Measurements from ENCODE around the gene ACOT7. TPM values are rescaled to one million over a fixed set of nuclear protein-coding genes. Genes with fewer than 3 reads are reported as not detected.
A peak's percentile ranks its signal among the peaks of the same experiment; 100 is the strongest.

ACOT7 gene
- total and polyA plus RNA-seq, 12 donors = 4.0 to 40.4 (median 8.6) TPM

DNA sequence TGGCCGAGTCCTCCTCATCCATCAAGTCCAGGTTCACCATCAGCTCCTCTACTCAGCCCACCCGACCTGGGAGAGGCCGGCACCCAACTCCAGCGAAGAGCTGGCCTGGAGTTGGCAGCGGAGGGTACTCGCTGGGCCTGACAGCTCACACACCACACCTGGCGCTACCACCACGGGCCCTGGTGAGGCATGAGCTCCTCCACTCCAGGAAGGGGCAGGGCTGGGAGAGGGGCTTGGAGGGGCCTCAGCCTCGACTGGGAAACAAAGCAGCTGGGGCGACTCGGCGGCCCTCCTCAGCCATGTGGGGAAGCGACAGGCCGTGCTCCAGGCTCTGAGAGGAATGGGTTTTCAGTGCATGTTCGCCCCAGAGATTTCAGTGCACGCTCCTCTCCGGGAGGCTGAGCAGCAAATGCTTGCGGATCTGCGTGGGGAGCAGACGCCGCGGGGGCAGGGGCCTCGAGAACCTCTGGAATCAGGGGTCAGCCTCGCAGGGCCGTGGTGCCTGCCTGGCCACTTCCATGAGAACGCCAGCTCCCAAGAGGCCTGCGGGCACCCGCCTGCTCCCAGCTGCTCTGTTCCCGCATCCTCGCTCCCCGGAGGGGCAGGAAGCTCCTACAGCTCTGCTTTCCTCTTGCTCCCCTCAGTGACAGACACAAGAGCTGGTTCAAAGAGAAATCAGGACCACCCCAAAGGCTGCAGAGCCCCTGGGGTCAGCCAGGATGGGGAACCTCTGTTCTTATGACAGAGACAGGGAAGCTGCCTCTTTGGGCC, 113.8 kb downstream of the ACOT7 start:
- intact Hi-C loops (cut with DNase I) = loop anchor here in 1 of 10 donors (5.0 kb wide), 1 partner anchor 32 kb away; no protein-coding TSS in a partner anchor
- TF ChIP-seq, protein P1, sequence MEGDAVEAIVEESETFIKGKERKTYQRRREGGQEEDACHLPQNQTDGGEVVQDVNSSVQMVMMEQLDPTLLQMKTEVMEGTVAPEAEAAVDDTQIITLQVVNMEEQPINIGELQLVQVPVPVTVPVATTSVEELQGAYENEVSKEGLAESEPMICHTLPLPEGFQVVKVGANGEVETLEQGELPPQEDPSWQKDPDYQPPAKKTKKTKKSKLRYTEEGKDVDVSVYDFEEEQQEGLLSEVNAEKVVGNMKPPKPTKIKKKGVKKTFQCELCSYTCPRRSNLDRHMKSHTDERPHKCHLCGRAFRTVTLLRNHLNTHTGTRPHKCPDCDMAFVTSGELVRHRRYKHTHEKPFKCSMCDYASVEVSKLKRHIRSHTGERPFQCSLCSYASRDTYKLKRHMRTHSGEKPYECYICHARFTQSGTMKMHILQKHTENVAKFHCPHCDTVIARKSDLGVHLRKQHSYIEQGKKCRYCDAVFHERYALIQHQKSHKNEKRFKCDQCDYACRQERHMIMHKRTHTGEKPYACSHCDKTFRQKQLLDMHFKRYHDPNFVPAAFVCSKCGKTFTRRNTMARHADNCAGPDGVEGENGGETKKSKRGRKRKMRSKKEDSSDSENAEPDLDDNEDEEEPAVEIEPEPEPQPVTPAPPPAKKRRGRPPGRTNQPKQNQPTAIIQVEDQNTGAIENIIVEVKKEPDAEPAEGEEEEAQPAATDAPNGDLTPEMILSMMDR (IDR thresholded peaks at IDR 0.05) = no peak
- ATAC-seq = no peak

DNA sequence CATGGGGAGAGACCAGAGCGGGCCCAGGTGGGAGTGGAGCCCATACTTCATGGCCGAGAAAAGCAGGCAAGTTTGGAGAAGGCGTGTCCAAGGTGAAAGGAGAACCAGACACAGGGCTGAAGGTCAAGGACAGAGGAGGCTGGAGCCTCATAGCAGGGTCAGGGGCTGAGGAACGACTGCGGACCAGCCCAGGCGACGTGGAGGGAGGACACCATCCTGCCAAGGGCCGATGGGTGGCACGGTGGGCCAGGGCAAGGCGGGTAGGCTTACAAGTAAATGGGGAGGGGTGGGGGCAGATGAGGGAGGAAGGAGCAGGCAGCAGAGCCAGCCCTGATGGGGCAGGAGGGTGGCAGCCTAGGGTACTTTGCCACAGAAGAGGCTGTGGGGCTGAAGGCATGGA, 114.5 kb downstream of the ACOT7 start:
- intact Hi-C loops (cut with DNase I) = no loop called here
- Histone ChIP-seq H3K4me3 (no peak overlapping the region), H3K36me3 (no peaks in the 10 kb centered on the region), H3K4me1 (peaks cover 4 to 16% (median 14%) of the 10 kb centered on the region in 9 donors), H3K27me3 (no peaks in the 10 kb centered on the region), H3K9me3 (no peaks in the 10 kb centered on the region), H3K27ac (no peak overlapping the region)
- ATAC-seq (no peak), DNase-seq (no peak)
- WGBS, 2 donors = 93 to 96% methylated on average over 10 of the region's 10 CpGs
- TF ChIP-seq, protein P1 (IDR thresholded peaks at IDR 0.05) = no peak

More for the DNA sequence above, 113.8 kb downstream of the ACOT7 start:
- no peaks in the 10 kb centered on the region for H3K9me3 ChIP-seq
- peaks cover 4 to 16% (median 14%) of the 10 kb centered on the region in 9 donors for H3K4me1 ChIP-seq
- no peak overlapping the region for H3K4me3 ChIP-seq
- DNase-seq = no peak
- H3K27me3 ChIP-seq = no peaks in the 10 kb centered on the region
- H3K36me3 ChIP-seq = no peaks in the 10 kb centered on the region
- H3K27ac ChIP-seq = no peak overlapping the region
- 94% methylated on average over 31 of the region's 31 CpGs for WGBS, 2 donors

DNA sequence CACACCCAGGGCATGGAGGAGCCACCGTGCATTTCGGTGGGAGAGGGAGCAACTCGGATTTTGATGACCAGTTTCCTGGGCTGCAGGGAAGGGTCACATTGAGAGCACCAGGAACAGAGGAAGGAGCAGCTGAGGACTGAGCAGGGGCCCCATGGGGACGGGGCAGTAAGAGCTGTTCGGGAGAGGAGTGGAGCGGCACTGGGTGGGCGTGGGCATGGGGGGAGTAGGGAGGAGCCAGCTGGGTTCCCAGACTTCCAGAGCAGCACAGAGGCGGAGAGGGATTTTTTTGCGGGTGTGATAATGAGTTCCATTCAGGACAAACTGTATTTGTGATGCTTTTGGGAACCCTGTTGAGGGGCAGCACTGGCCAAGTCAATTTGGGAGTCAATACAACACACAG, 115.3 kb downstream of the ACOT7 start:
- peaks cover 4 to 16% (median 14%) of the 10 kb centered on the region in 9 donors for H3K4me1 ChIP-seq
- no peaks in the 10 kb centered on the region for H3K27me3 ChIP-seq
- H3K4me3 ChIP-seq = no peak overlapping the region
- TF ChIP-seq, protein P1 (IDR thresholded peaks at IDR 0.05) = no peak
- H3K27ac ChIP-seq = no peak overlapping the region
- H3K9me3 ChIP-seq = no peaks in the 10 kb centered on the region
- intact Hi-C loops (cut with DNase I) = no loop called here
- H3K36me3 ChIP-seq = no peaks in the 10 kb centered on the region
- DNase-seq (no peak), ATAC-seq (no peak)
- 73 to 82% methylated on average over 9 of the region's 9 CpGs for WGBS, 2 donors

DNA sequence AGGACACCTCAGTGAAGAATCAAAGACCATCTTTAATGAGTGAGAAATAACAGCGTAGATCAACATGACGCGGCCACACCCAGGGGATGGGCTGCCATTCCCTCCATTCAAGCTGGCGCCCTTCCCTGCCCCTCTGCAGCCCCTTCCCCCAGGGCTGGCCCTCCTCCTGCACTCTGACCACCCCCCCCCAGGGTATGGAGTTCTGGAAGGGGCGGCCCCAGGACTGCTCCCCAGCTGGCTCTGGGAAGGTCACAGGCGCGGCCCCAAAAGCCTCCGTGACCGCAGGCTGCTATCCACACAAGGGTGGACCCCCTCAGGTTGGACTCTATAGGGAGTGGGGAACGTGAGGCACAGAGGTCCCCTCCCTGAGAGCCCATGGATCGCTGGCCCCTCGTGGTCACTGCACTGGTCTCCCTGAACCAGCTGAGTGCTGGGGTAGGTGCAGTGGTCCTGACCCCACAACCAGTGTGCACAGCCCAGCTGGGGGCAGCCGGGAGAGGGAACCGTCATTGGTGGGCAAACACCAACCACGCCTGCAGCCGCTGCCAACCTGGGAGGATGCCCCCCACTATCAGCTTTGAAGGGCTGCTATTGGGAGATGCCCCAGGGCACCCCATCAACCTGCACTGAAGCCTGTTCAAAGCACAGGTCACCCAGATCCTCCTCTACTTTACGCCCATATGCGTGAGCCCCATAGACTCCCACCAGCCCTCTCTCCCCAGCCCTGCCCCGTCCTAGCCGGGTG, 116.6 kb downstream of the ACOT7 start:
- TF ChIP-seq, protein P1 (IDR thresholded peaks at IDR 0.05) = no peak
- H3K4me3 ChIP-seq = peak overlapping the region in 3 of 10 donors; percentile 43 to 47 (median 44)
- H3K27me3 ChIP-seq = no peaks in the 10 kb centered on the region

More for the DNA sequence above, 116.6 kb downstream of the ACOT7 start:
- Histone ChIP-seq H3K9me3 (no peaks in the 10 kb centered on the region), H3K27ac (peak overlapping the region in 7 of 10 donors; percentile 74 to 86 (median 81)), H3K36me3 (no peaks in the 10 kb centered on the region), H3K4me1 (peaks cover 4 to 22% (median 14%) of the 10 kb centered on the region in 9 donors)
- DNase-seq (no peak), ATAC-seq (peak in 3 of 8 donors; percentile 1 to 9 (median 7))
- intact Hi-C loops (cut with DNase I) = no loop called here
- 85 to 88% methylated on average over 20 of the region's 20 CpGs for WGBS, 2 donors

Measured in heart right ventricle (tissue), 16 donors.